K562 (cell line): Measurements from ENCODE around the gene SHISA4. TPM values are rescaled to one million over a fixed set of nuclear protein-coding genes. Genes with fewer than 3 reads are reported as not detected.
A peak's percentile ranks its signal among the peaks of the same experiment; 100 is the strongest.

Experiments
- CCAR2 ChIP-seq: fragments of 200-400 bp; formaldehyde crosslinking; IDR thresholded peaks from 2 replicates; pipeline ENCODE4 v1.6.1; 2017; ENCODE audit warnings: mild to moderate bottlenecking, low read depth, low read length
- LARP7 ChIP-seq: fragments of 450-650 bp; IDR thresholded peaks from 2 replicates; pipeline ENCODE4 v1.6.1; 2016
- MAZ ChIP-seq, 2 experiments: fragments of 450-650 bp in 1 of 2; sonication (generic) in 1 of 2; formaldehyde crosslinking; IDR thresholded peaks in 1 of 2; conservative IDR thresholded peaks in 1 of 2; 2 replicates each; pipeline versions ENCODE4 v1.4.0 to v1.5.0; 2020; ENCODE audit warnings: mild to moderate bottlenecking in 1 of 2, missing genetic modification reagents in 1 of 2
- NRF1 ChIP-seq, 2 experiments: fragments of 450-650 bp; IDR thresholded peaks in 1 of 2; conservative IDR thresholded peaks in 1 of 2; 2 replicates each; pipeline ENCODE4 v1.6.1; 2014; ENCODE audit warnings: mild to moderate bottlenecking in 2 of 2
- POLR2G ChIP-seq: fragments of 200-400 bp; formaldehyde crosslinking; IDR thresholded peaks from 2 replicates; pipeline ENCODE4 v1.6.1; 2017; ENCODE audit warnings: low read depth, mild to moderate bottlenecking, antibody characterized with exemption, low read length, moderate library complexity
- RBFOX2 ChIP-seq: fragments of 200-400 bp; formaldehyde crosslinking; IDR thresholded peaks from 2 replicates; pipeline ENCODE4 v1.6.1; 2017; ENCODE audit warnings: low read depth, mild to moderate bottlenecking, low read length, moderate library complexity
- RCOR1 ChIP-seq, 2 experiments: IDR thresholded peaks; 2 replicates each; pipeline ENCODE4 v1.6.1; 2012; ENCODE audit warnings: low read depth in 2 of 2, low read length in 2 of 2, borderline replicate concordance in 1 of 2, improper control_type of control experiment in 1 of 2
- SFPQ ChIP-seq: fragments of 200-400 bp; formaldehyde crosslinking; IDR thresholded peaks from 2 replicates; pipeline ENCODE4 v1.6.1; 2017; ENCODE audit warnings: mild to moderate bottlenecking, low read depth, low read length, moderate library complexity
- ZBTB33 ChIP-seq: sonication (generic); formaldehyde crosslinking; IDR thresholded peaks from 2 replicates; pipeline ENCODE4 v1.8.1; 2023; ENCODE audit warnings: mild to moderate bottlenecking, missing genetic modification reagents
- ZNF436 ChIP-seq: fragments of 250-450, 450-650 bp; sonication (Bioruptor Pico); formaldehyde crosslinking; IDR thresholded peaks from 2 replicates; pipeline ENCODE4 v1.7.0; 2020; ENCODE audit warnings: mild to moderate bottlenecking
- polyA plus RNA-seq, 8 experiments: library from polyadenylated mRNA; depleted of rRNA in 4 of 8; stranded (reverse) in 5 of 8; unstranded in 3 of 8; fragments of >200 nt; fragmentation: Nextera tagmentation in 2 of 8; fragmentation: Illumina TruSeq in 1 of 8; extraction: Ambion mirVana in 2 of 8; extraction: Trizol in 1 of 8; gene quantifications; 2 replicates each; pipeline versions ENCODE4 v1.2.1 to v1.2.3, GENCODE V29; 2011 to 2014; ENCODE audit warnings: inconsistent platforms in 1 of 8, missing spikeins in 1 of 8
- total RNA-seq, 7 experiments: library from RNA; depleted of rRNA in 6 of 7; stranded (reverse); fragments of >200 nt in 6 of 7; fragmentation: Illumina TruSeq in 2 of 7; extraction: Trizol in 2 of 7; gene quantifications; 2 replicates each; pipeline versions ENCODE4 v1.2.1 to v1.2.3, GENCODE V29; 2011 to 2021; ENCODE audit warnings: low replicate concordance in 1 of 7
- TF ChIP-seq, protein P1 (sequence below): sonication (generic); formaldehyde crosslinking; IDR thresholded peaks from 2 replicates; pipeline ENCODE4 v1.8.0; 2022; ENCODE audit warnings: missing genetic modification reagents, mild to moderate bottlenecking, moderate library complexity, borderline replicate concordance

SHISA4 gene
- total and polyA plus RNA-seq, 9 of the 15 experiments (the other 6 are each of a cell fraction or from before 2014, with no cell fraction given) = 0.15 to 0.95 (median 0.68) TPM; not detected in 2

DNA sequence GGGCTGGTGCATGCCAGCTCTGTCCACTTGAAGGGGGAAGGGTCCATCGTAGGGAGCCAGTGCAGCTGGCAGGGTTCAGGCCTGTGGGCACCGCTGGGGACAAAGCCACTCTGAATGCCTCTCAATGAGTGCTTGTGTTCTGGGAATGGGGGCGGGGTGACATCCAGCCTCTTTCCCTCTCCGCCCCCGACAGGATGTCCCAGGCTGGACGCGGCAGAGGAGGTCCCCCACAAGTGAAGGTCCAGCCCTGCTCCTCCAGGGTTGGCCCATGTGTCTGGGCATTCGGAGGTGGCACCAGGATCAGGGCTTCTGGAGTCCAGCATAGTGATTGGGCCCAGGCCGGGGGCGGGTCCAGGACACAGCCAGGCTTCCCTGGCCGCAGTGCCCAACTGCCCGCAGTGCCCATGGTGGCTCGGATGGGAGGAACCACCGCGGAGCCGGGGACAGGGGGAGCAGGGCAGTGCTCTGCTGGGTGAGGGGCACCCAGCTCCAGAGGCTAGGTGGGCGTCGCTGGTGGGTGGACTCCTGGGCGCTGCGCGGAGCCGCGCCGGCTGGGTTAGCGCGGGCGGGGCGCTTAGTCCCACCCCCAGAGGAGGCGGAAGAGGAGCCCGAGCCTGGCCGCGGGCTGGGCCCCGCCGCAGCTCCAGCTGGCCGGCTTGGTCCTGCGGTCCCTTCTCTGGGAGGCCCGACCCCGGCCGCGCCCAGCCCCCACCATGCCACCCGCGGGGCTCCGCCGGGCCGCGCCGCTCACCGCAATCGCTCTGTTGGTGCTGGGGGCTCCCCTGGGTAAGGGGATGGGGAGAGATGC, at the start of gene SHISA4 (continued):
- TF ChIP-seq ZBTB33 (CRISPR knock-in tag) (peak; percentile 52; the same call in 1 of the 2 replicates), NRF1 (conservative IDR thresholded peaks at IDR 0.05 in 1 of 2, IDR thresholded peaks at IDR 0.05 in 1 of 2) (peak; percentile 34 to 63; a peak in 3 of 4 replicates), SFPQ (no peak), RCOR1 (IDR thresholded peaks at IDR 0.05; ENCODE audit: borderline replicate concordance in 1 of 2, low read depth in 2 of 2, low read length in 2 of 2) (no peak), RBFOX2 (peak; percentile 28; the same call in 1 of the 2 replicates), LARP7 (no peak), POLR2G (0 out of 2 replicates have a peak, but pooled peaks have one; percentile 28), ZNF436 (CRISPR knock-in tag) (no peak), CCAR2 (no peak), MAZ (CRISPR knock-in tag; conservative IDR thresholded peaks at IDR 0.05 in 1 of 2, IDR thresholded peaks at IDR 0.05 in 1 of 2) (no peak)
- TF ChIP-seq, protein P1, sequence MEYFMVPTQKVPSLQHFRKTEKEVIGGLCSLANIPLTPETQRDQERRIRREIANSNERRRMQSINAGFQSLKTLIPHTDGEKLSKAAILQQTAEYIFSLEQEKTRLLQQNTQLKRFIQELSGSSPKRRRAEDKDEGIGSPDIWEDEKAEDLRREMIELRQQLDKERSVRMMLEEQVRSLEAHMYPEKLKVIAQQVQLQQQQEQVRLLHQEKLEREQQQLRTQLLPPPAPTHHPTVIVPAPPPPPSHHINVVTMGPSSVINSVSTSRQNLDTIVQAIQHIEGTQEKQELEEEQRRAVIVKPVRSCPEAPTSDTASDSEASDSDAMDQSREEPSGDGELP (CRISPR knock-in tag) = peak; percentile 64; the same call in 1 of the 2 replicates
